ENCODE data around the gene SLC48A1. TPM values are rescaled to one million over a fixed set of nuclear protein-coding genes. Genes with fewer than 3 reads are reported as not detected.

The SLC48A1 gene
- total RNA-seq (2022) (34.3 and 37.5 TPM in 2 replicates), Bru-seq, nascent RNA (percentile 61 among the genes with signal in this experiment), BruChase-seq, experiment 1, labeled RNA remaining after a 2-hour chase (percentile 63 among the genes with signal in this experiment), BruChase-seq, experiment 2, labeled RNA remaining after a 6-hour chase (percentile 71 among the genes with signal in this experiment)
- long read RNA-seq, transcript SLC48A1-201 (3 exons, 3,010 nt): major isoform, 56 of 74 reads
- long read RNA-seq, partial matches to known transcripts: 2 of 74 reads
- long read RNA-seq, other reads (novel, unspliced or antisense): 16 of 74 reads

DNA sequence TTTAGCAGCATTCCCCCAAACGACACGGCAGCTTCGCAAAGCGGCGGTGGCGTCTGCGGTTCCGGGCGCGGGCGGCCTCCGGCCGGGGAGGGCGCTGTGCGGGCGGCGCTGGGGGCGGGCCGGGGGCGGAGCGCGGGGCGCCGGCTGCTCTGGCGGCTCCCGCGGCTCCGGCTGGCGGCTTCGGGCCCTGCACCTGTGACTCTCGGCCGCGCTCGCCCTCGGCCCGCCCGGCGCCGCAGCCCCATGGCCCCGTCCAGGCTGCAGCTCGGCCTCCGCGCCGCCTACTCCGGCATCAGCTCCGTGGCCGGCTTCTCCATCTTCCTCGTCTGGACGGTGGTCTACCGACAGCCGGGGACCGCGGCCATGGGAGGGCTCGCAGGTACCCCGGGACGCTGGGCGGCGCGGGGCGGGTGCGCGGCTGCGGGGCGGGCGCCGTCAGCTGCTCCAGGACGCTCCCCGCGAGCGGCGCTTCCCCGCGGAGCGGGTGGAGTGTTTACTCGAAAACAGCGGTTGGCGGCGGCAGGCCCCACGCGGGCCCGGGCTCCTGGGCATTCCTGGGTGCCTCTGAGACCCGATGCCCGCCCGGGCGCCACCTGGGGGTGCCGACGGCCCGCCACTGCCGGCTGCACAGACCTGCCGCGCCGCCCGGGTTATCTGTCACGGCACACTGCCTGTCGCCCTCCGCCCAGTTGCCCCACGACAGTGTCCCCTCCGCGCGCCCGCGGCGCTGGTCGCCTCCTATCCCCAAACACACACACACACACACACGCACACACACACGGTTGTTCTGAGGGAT, at the start of gene SLC48A1:
TSS of gene SLC48A1 (plus strand) at position 177 of the 796 bp plus-strand sequence. CDS start at position 244, 67 bp downstream.
- peak within 1 kb of the TSS; percentile 94 for H3K4me3 Mint-ChIP-seq (ENCODE audit: unreplicated experiment)
- peaks cover 22% of the 10 kb centered on the region for H3K36me3 Mint-ChIP-seq (ENCODE audit: insufficient read depth, unreplicated experiment)
- H3K9me3 Mint-ChIP-seq (ENCODE audit: unreplicated experiment): no peaks in the 10 kb centered on the region
- H3K27me3 Mint-ChIP-seq (ENCODE audit: insufficient read depth, unreplicated experiment): no peaks in the 10 kb centered on the region
- TF ChIP-seq, protein P1, sequence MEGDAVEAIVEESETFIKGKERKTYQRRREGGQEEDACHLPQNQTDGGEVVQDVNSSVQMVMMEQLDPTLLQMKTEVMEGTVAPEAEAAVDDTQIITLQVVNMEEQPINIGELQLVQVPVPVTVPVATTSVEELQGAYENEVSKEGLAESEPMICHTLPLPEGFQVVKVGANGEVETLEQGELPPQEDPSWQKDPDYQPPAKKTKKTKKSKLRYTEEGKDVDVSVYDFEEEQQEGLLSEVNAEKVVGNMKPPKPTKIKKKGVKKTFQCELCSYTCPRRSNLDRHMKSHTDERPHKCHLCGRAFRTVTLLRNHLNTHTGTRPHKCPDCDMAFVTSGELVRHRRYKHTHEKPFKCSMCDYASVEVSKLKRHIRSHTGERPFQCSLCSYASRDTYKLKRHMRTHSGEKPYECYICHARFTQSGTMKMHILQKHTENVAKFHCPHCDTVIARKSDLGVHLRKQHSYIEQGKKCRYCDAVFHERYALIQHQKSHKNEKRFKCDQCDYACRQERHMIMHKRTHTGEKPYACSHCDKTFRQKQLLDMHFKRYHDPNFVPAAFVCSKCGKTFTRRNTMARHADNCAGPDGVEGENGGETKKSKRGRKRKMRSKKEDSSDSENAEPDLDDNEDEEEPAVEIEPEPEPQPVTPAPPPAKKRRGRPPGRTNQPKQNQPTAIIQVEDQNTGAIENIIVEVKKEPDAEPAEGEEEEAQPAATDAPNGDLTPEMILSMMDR (IDR thresholded peaks at IDR 0.05; ENCODE audit: insufficient read depth in 1 of 2, low read depth in 1 of 2, low read length in 1 of 2, severe bottlenecking in 1 of 2, unreplicated experiment in 1 of 2): peak; percentile 11 to 38
- Histone ChIP-seq H3K27me3 (replicated peaks; ENCODE audit: control insufficient read depth, insufficient read depth, low read length) (no peaks in the 10 kb centered on the region), H3K4me1 (peaks cover 34% of the 10 kb centered on the region), H3K9me3 (no peaks in the 10 kb centered on the region), H3K4me3 (ENCODE audit: low read depth, low read length) (peak within 1 kb of the TSS; percentile 68), H3K36me3 (ENCODE audit: control insufficient read depth, insufficient read depth, low read length) (no peaks in the 10 kb centered on the region)
- intact Hi-C loops (cut with micrococcal nuclease; ENCODE audit: unreplicated experiment): loop anchor here (2.0 kb wide), 1 partner anchor 14 kb away; the partner anchor contains the start of gene RAPGEF3
- no TSS peak for BruUV-seq (replicated peaks)
- ChIA-PET POLR2A (interaction anchor here (0.7 kb wide), 1 partner anchor 59 kb away, joined by 4 read pairs; no protein-coding TSS in a partner anchor), CTCF (interaction anchor here (0.5 to 12.0 kb wide), 11 partner anchors 9 to 321 kb away, joined by 3 to 171 read pairs (median 4); partner anchors contain the start of genes RAPGEF3 and VDR)
- DNase-seq: peak; percentile 80 to 94
- peaks cover 25% of the 10 kb centered on the region for H3K4me1 Mint-ChIP-seq (ENCODE audit: low read depth, unreplicated experiment)
- peak within 1 kb of the TSS; percentile 94 for H3K27ac Mint-ChIP-seq (ENCODE audit: unreplicated experiment)

DNA sequence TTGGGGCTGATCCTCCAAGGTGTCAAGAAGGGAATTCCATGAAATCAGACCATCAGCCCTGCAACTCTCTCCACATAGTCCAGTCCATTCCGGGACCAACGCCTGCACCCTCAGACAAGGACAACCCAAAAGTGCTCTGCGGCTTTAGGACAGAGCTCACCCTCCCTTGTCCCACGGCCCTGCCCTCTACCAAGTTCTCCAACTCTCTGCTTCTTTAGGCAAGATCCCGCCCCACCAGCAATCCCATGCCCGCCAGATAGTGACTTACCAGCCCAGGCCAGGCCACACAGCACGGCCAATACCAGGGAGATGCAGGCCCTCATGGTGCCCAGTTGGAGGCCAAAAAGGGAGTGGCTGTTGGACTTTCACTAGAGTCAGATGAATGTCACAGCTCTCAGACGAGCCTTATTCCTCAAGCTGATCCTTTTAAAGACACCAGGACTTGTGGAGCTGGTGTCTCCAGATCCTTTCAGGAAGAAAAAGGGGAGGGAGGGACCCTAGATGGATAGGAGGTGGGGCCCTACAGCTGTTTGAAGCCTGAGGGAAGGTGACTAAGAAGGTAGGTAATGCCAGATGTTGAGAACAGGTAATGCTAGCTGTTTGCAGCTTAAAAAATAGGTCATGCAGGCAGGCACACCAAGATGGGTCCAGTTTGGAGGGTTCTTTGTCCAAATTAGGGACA, 47.8 kb upstream of the SLC48A1 start, which contains the start of gene ENDOU:
TSS of gene ENDOU (minus strand) at position 400 of the 682 bp plus-strand sequence. CDS start at position 323, 77 bp downstream.
- CTCF ChIA-PET: interaction anchor here (1.0 to 1.6 kb wide), 3 partner anchors 9 to 43 kb away, joined by 3 to 5 read pairs (median 4); no protein-coding TSS in a partner anchor
- H3K9me3 ChIP-seq: no peaks in the 10 kb centered on the region
- Mint-ChIP-seq H3K27ac (ENCODE audit: unreplicated experiment) (no peak within 1 kb of the TSS), H3K36me3 (ENCODE audit: insufficient read depth, unreplicated experiment) (no peaks in the 10 kb centered on the region), H3K4me1 (ENCODE audit: low read depth, unreplicated experiment) (peaks cover 16% of the 10 kb centered on the region), H3K4me3 (ENCODE audit: unreplicated experiment) (no peak within 1 kb of the TSS), H3K9me3 (ENCODE audit: unreplicated experiment) (no peaks in the 10 kb centered on the region), H3K27me3 (ENCODE audit: insufficient read depth, unreplicated experiment) (no peaks in the 10 kb centered on the region)
- BruUV-seq (replicated peaks): no TSS peak
- no peak within 1 kb of the TSS for H3K4me3 ChIP-seq (ENCODE audit: low read depth, low read length)
- H3K4me1 ChIP-seq: peaks cover 17% of the 10 kb centered on the region
- H3K27me3 ChIP-seq (replicated peaks; ENCODE audit: control insufficient read depth, insufficient read depth, low read length): no peaks in the 10 kb centered on the region
- POLR2A ChIA-PET: no interaction called here
- intact Hi-C loops (cut with micrococcal nuclease; ENCODE audit: unreplicated experiment): no loop called here
- TF ChIP-seq, protein P1 (IDR thresholded peaks at IDR 0.05; ENCODE audit: insufficient read depth in 1 of 2, low read depth in 1 of 2, low read length in 1 of 2, severe bottlenecking in 1 of 2, unreplicated experiment in 1 of 2): no peak
- H3K36me3 ChIP-seq (ENCODE audit: control insufficient read depth, insufficient read depth, low read length): no peaks in the 10 kb centered on the region
- DNase-seq: peak in 1 of 2 experiments; percentile 32

Data from Caco-2 (cell line).